ENCODE measurements around the gene CEMIP2.

- TF ChIP-seq CTCF (IDR thresholded peaks at IDR 0.05; ENCODE audit: insufficient read depth, low read length, poor library complexity, severe bottlenecking) (no peak), EZH2phosphoT487 (conservative IDR thresholded peaks at IDR 0.05; ENCODE audit: low read length) (no peak)
Observed at GRCh38 chr9:71781391-71781790, 13.1 kb upstream of the CEMIP2 start.

All from SU-DHL-6 (cell line).